Fibroblast of skin of left quadriceps (primary cell): ENCODE results near the gene ABCA4.
A peak's percentile ranks its signal among the peaks of the same experiment; 100 is the strongest.
"Not testable (repeated sequence)": the region's sequence is repeated elsewhere in the genome, so short reads cannot be mapped to it uniquely, and the experiment has no call there.

Source experiments
- DNase-seq, 2 experiments: peaks; one replicate each; pipeline ENCODE4 v3.0.0-alpha.2; 2013; ENCODE audit warnings: low read depth in 2 of 2

The ABCA4 gene

DNA sequence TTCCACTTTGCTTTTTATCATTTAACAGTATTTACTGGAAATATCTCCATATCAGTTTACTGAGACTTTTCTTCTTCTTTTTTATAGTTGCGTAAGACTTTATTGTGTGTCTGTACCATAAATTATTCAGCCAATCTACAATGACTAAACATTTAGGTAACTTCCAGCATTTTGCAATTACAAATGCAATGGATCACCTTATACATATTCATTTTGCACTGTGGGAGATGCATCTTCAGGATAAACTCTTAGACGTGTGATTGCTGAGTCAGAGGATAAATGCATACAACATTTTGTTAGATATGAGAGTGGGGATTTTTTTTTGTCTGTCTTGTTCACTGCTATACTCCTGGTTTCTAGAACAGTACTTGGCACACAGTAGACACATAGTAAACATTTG, 116.0 kb downstream of the ABCA4 start:
- DNase-seq, result no peak

DNA sequence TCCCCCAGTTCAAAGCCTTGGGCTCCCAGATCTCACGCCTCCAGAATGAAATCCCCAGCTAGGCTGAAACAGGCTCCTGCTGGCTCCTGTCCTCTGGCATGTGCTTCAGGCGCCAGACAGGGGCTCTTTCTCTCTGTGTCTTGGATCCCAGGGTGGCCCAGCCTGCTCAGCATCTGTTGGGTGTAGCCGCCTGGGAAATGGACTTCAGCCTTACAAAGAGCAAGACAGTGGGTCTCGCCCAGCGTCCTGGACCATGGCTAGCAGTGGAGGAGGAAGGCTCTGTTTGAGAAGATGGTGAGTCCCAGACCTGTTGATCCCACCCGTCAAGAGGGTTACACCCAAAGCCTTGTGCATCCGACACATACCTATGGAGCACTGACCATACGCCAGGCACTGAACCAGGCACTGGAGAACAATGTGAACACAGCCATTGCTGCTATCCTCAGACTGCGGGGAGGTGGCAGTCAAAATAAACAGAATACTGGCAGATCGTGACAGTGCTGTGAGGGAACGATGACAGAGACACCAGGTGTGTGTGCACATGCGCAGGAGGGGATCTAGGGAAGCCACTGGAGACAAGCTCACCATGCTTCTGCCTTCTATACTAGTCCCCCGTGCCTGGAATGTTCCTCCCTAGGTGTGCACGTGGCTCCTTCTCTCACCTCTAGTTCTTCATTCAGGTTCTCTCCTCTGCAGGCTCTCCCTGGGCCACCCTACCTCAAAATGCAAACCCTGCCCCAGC, 118.7 kb downstream of the ABCA4 start:
- DNase-seq, result no peak

DNA sequence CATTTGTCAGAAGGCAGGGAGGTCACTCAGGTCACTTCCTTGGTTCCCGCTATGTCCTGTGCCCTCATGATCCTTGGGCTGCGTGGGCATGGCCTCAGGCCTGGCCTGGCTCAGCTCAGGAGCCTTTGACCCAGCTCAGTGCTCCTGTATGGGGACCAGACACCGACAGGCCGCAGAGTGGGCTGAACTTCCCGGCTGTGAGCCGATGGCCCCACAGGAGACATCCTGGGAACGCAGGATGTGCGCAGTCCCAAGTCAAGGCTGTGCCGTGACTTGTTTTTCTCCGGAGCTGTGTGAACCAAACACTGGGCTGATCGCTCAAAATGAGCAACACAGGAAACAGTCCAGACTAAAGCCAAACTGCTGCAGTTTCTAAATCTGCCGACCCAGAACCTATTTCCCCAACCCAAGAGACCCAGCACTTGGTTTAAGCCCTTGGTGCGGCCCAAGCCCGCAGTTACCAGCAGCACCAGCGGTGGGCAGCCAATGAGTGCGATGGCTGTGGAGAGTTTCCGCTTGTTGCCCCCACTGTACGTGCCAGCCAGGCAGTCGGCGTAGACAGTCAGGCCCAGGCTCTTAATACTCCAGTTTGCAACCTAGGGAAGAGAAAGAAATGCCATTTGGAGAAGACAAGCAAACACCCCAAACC, 119.4 kb downstream of the ABCA4 start:
- DNase-seq, result no peak

DNA sequence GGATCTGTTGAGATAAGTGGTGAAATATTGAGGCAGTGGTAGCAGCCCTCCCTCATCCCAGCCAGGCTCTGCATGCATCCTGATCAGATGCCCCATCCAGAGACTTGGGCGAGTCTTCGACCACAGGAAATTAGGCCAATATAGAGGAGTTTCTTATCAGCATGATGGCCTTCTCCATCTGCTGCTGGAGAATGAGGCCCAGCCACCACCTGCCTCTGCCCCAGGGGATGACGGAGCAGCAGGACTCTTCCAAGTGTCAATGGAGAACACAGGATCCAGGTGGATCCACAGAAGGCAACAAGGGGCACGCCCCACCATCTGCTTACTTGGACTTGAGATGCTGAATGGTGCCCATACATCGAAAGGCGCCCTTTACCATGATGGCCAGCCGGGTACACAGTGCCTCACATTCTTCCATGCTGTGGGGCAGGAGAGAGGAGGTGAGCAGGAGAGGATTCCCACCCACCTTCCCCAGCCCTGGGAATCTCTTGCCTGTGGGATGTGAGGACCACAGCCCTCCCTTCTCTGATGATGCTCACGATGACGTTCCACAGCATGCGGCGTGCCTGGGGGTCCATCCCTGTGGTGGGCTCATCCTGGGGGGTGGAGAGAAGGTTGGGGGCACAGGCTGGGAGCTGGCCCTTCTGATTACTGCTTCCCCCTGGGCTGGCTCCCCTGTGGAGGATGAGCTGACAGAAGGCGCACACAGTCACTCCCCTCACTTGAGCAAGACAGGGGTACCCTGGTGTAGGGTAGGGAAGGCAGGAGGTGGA, 120.3 kb downstream of the ABCA4 start:
- no peak for DNase-seq

DNA sequence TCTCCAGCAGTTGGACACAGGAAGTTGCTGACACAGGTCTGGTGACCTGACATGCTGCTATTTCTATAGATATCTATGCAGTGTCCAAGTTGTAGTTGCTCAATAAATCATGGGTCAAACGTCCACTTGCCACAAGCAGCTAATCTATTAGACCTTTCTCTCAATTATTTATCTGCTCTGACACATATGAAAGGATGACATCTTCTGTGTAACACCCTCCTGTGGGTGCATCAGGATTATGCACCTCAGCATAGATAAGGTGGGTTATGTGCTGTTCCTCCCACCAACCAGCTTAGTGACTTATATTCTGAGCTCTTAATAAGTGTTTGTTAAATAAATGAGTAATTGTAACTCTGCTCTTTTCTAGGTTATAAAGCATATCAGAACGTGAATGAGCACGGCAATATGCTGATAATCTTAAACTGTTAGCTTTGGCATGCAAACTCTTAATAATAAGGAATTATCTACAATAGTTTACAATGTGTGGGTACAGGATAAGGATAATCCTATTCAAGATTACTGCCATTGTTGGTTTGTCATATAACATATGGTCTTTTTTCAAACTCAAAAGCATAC, 121.0 kb downstream of the ABCA4 start:
- DNase-seq, result no peak

DNA sequence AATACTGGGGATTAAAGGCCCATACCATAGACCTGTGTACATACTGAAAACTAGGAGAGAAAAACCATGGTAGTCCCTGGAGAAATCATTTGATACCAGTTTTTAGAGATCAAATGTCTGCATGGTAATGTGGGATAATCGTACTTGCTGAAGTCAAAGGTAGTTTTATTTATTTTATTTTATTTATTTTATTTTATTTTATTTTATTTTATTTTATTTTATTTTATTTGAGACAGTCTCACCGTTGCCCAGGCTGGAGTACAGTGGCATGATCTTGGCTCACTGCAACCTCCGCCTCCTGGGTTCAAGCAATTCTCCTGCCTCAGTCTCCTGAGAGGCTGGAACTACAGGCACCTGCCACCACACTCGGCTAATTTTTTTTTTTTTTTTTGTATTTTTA, 122.4 kb downstream of the ABCA4 start:
- not testable (repeated sequence) for DNase-seq

DNA sequence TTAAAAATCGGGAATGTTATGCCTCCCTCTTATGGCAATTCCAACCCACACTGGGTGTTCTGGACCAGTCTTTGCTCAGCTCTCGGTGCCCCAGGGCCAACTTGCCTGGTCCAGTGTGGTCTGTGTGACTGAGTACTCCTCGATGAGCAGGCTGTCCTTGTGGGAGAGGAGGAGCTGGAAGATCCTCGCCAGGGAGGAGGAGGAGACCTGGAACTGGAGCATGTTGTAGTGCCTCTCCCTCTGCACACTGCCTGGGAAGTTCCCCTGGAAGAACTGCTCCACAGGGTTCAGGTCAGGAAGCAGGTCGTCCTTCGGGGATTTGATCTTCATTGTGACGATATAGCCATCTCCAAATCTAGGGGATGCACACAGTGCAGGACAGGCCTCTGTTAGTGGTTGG, 123.2 kb downstream of the ABCA4 start:
- DNase-seq, result no peak

DNA sequence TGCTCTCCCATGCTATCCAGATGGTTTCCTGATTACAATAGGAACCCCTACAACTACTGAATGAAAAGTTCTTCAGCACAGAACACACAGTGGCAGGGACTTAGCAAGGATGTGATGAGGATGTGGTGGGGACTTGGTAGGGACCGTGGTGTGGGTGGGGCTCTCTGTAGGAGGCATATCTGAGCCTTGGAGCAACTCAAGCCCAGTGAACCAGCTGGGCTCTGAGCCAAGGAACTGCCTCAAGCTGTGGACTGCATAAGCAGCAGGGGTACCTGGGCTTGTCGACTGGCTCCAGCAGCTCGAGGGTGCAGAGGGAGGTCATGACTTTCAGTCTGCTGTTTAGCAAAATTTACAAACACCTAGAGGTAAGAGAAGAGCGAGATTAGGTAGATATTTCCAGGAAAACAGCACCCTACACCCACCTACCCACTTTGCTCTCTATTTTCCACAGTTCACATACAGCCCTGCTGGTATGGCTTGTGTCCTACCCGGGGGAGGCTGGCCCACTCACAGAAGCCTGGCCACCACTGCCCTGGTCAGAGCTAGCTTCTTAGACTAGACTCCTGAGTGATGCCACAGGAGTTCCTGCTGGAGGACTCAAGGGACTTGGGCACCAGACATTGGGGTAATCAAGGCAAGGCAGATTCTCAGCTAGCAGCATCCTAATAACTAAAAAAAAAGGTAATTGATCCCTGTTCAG, 125.0 kb downstream of the ABCA4 start:
- DNase-seq, result no peak

DNA sequence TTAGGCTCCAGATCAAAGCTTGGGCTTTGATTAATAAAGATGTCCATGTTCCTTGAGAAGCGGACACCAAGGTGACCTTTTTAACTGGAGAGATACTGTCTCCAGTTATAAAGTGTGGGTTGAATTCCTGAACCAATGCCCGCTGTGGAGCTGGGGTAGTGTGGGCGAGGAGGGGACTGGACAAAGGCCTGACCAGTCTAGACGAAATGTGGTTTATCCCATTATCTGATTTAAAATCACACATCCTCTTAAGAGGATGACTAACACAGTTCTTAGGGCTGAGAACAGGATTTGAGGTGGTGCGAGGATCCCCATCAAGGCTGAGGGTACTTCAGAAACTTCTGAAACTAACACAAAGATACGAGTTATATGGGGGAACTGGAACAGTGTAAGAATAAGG, 127.2 kb downstream of the ABCA4 start:
- no peak for DNase-seq

DNA sequence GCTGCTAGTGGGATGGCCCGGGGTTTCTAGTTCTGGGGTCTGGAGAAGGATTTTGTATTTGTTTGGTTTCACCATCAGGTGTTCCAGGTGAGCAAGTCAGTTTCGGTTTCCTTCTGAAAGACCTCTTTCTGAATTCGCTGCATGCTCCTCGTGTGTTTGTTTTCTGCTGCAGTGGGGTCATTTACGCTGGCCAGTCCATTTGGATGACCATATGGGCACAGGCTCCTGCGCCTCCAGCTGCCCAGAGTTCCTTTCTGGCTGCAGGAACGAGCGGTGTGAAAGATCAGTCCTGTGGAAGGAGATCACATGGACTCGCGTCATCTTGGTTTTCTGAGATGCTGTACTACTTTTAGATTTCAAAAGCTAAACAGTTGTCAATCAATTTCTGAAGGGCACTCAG, 128.0 kb downstream of the ABCA4 start:
- no peak for DNase-seq

DNA sequence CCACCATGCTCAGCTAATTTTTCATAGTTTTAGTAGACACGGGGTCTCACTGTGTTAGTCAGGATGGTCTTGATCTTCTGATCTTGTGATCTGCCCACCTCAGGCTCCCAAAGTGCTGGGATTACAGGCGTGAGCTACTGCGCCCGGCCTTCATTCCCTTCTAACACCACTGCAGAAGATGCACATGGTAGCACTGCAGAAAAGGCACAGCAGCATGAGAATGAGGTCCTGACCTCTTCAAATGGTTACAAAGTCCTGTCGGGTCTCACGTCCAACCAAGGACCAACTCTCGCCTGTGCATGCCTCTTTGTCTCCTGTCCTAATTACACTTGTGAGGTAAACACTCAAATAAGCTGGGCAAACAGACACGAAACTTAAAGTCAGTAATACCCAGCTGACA, 128.8 kb downstream of the ABCA4 start:
- DNase-seq, result no peak

DNA sequence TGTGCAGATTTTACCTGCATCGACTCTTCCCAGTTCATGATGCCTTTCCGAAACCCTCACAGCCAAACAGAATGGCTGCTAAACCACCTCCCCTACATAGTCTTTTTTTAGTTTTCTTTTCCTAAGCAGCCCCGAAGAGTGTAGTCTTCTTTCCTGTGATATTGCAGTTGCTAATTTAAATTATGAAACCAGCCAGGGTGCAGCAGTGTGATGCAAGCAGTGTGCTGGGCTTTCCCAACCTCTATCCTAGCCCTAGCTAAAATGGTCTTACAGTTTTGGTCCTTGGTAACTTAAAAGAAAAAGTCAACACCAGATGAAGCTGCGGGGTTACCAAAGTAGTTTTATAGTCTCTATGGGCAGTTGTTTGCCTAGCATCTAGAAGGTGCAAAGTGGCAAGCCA, 129.7 kb downstream of the ABCA4 start:
- no peak for DNase-seq

DNA sequence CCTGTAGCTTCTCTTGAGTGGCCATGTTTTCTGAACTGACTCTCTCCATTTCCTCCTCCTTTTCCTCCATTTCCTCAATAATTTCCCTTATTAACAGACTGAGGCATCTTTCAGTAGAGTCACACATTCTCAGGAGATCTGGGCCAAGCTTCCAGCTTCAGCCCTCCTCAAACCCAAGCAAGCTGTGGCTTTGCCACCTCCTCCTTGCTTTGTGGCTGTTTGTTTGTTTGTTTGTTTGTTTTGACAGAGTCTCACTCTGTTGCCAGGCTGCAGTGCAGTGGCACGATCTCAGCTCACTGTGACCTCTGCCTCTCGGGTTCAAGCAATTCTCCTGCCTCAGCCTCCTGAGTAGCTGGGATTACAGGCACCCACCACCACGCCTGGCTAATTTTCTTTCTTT, 130.5 kb downstream of the ABCA4 start:
- DNase-seq, result not testable (repeated sequence)

DNA sequence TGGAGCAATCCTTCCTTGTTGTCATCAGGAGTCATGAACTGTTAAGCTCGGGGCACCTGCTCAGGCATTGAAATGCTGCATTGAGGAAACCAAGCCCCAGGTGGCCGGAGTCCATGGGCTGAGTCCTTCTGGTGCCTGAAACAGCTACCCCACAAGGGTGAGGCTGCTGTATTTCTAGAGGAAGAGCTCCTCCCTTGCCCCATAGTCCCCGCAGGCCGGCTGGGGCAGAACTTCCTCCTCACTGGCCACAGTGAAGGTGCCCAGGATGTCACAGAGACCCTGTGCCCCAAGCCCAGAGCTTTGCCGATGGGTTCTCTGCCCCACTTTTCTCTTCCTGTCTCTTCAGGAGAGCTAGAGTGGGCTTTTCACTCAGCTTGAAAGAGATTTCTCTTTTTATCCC, 130.9 kb downstream of the ABCA4 start:
- no peak for DNase-seq

DNA sequence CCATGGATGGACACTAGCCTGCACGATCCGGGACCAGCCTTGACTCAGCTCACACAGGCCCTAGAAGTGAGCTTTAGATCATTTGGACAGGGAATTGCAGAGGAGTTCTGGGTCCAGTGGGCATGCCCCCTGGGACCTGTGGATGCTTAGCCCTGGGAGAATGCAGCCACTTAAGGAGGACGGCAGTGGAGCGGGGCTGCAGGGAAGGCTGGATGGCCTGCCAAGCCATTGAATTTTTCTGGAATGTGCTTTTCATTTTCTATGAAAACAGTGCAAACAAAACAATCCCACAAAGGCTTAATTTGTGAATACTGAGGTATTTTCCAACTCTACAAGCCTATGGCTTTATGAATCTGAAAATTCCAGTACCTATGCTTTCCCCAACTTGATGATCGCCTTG, 131.3 kb downstream of the ABCA4 start:
- DNase-seq, result no peak

DNA sequence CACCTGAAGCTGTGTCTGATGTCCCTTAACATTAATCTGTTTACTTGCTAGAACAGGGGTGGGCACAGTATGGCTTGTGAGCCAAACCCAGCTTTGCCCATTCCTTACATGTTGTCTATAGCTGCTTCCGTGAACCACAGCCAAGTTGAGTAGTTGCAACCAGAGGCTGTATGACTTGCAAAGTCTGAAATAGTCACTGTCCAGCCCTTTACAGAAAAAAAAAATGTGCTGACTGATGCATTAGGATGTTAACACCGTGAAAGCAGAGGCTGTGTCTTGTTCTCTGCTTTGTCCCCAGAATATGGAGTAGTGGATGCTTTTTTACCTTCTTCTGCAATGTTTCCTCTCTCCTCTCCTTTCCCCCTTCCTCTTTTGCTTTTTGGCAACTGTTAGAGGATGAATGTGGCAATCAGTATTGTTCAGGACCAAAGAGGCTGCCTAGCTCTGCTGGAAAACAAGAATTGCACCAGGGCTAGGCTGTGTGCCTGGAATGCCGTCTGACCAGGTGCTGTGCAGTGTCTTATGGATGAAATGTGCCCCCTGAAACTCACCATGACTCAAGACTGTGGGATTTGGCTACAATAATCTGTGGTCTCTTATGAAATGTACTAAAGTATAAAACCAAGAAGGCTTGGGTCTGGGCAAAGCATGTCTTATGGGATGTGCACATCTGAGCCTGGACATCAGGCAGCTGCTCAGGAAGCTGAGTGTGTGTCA, 132.2 kb downstream of the ABCA4 start:
- peak; percentile 57 to 59 for DNase-seq

DNA sequence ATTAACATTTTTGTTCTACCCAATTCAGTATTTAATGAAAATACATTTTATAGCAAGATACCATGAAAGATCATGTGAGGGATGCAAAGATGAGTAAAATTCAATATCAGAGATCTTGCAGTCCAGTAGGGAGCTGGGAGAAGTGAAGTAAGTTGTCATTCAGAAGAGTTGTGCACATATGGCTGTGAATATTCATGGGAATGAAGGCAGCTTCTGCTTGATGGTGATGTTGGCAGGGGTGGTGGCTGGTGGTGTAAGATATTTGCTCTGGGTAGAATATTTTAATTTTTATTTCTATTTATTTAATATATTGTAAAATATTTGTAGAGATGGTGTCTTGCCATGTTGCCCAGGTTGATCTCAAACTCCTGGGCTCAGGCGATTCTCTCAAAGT, 139.7 kb downstream of the ABCA4 start:
- DNase-seq, result no peak

DNA sequence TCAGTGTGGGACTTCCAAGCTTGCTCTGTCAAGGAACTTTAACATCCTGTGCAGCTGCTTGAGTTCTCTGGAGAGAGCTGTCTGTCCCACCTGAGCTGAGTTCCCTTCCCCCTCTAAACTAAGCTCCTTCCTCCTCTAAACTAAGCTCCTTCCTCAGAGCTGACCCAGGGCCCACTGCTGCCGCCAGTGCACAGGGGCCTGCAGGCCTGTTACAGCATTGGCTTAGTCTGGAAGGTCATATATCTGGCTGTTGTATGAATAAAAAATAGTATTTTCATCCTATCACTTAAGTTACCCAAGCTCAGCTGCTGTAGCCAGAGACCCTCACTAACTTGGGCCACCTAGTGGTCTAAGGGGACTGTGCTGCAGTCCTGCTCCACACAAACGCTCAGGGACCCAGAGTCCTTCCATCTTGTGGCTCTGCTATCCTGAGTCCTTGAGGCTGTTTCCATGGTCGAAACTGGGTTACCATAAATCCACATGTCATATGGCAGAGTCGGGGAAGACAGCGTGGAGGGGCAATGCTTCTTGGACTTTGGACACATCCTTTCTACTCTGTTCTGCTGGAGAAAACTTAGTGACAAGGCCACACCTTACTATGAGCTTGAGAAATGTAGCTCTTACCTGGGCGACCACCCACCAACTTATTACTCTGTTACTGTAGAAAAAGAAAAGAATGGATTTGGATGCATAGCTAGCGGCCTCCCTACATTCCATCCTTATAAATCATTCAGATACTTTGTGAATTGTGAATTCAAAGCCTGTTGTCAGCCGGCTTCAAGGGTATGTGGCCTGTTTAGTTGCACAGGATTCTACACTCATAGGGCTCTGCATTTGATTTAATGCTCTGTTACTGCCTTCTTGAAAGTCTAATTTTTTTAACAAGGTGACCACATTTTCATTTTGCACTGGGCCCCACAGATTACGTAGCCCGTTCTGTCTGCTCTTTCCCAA, 140.4 kb downstream of the ABCA4 start:
- DNase-seq, result peak in 1 of 2 experiments; percentile 9

DNA sequence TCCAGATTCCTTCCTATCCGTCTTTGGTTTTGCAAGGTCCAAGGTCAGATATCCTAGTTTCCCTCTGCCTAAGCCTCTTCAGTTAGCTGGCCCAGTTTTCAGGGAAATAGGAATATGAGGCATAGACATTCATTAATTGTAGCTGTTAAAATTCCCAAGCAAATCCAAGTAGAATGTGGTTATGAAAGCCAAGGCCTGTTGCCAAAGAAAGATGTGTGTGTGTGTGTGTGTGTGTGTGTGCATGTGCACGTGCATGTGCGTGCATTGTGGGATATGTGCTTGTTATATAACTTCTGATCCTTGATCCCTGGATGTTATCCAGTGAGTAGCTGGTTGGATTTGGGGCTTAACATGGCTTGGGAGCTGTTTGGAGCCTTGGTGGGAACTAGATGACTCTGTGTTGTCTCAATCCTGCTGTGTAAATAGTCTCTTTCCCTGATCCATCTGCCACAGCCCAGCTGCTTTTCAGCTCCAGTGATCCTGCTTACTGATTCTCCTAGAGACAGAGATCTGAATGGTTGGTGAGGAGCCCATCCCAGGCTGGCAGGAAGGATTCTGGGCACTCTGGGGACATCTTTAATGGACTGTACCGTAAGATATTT, 141.1 kb downstream of the ABCA4 start:
- peak; percentile 80 to 83 for DNase-seq
